GM19372 (cell line): ENCODE data around the gene PIAS4.
"Not testable (repeated sequence)": the region's sequence is repeated elsewhere in the genome, so short reads cannot be mapped to it uniquely, and the experiment has no call there.

Experiments used
- ATAC-seq: cut with Tn5 transposase; IDR thresholded peaks from one replicate; pipeline ENCODE4 v1.9.1; 2021; ENCODE audit warnings: mild to moderate bottlenecking, low read depth, moderate library complexity; ENCODE audit not compliant: unreplicated experiment

The PIAS4 gene

GRCh38 chr19:4007021-4007835 lies at the start of gene PIAS4:
TSS of gene PIAS4 (plus strand) at chr19:4007736. CDS start at chr19:4007761, 25 bp downstream.
- peak; percentile 87 for ATAC-seq

- no peak for ATAC-seq
Observed at GRCh38 chr19:3958836-3959765, 48.4 kb upstream of the PIAS4 start.

GRCh38 chr19:3959766-3960131 lies 47.8 kb upstream of the PIAS4 start:
- no peak for ATAC-seq

- ATAC-seq, result no peak
Observed at GRCh38 chr19:3961007-3961406, 46.5 kb upstream of the PIAS4 start.

GRCh38 chr19:3963458-3964255 lies 43.9 kb upstream of the PIAS4 start:
- ATAC-seq, result no peak

GRCh38 chr19:3964256-3965194 lies 43.0 kb upstream of the PIAS4 start:
- no peak for ATAC-seq

- no peak for ATAC-seq
Observed at GRCh38 chr19:3966051-3967017, 41.2 kb upstream of the PIAS4 start.

- not testable (repeated sequence) for ATAC-seq
Observed at GRCh38 chr19:3967983-3968382, 39.6 kb upstream of the PIAS4 start.

GRCh38 chr19:3968556-3969434 lies 38.7 kb upstream of the PIAS4 start:
- no peak for ATAC-seq

GRCh38 chr19:3969435-3970312 lies 37.9 kb upstream of the PIAS4 start:
- no peak for ATAC-seq

GRCh38 chr19:3970313-3970807 lies 37.2 kb upstream of the PIAS4 start:
- ATAC-seq, result no peak

GRCh38 chr19:3970808-3971598 lies 36.5 kb upstream of the PIAS4 start, which contains the start of gene DAPK3:
TSS of gene DAPK3 (minus strand) at chr19:3971099. CDS start at chr19:3969735, 1,364 bp downstream.
- ATAC-seq, result peak; percentile 96

GRCh38 chr19:3975144-3975543 lies 32.4 kb upstream of the PIAS4 start:
- ATAC-seq, result no peak

- no peak for ATAC-seq
Observed at GRCh38 chr19:3975637-3976087, 31.9 kb upstream of the PIAS4 start.

- ATAC-seq, result no peak
Observed at GRCh38 chr19:3976495-3977241, 30.9 kb upstream of the PIAS4 start.
